Ovary (tissue), 9 donors: ENCODE measurements around the gene TECTB. TPM values are rescaled to one million over a fixed set of nuclear protein-coding genes. Genes with fewer than 3 reads are reported as not detected.

Experiments used
- DNase-seq, 5 donors: peaks; one replicate each; pipeline ENCODE4 v3.0.0-alpha.2; 2019 to 2020
- H3K27ac ChIP-seq, 2 donors: fragments of 200-600 bp; one replicate each; pipeline versions ENCODE4 v1.5.1 to v1.8.0; 2019 to 2022
- H3K27me3 ChIP-seq: fragments of 200-600 bp; one replicate; pipeline ENCODE4 v1.8.0; 2022
- H3K36me3 ChIP-seq: fragments of 200-600 bp; sonication (generic); one replicate; pipeline ENCODE4 v1.5.1; 2019
- H3K4me1 ChIP-seq: one replicate; pipeline ENCODE4 v1.8.1; 2013; ENCODE audit warnings: mild to moderate bottlenecking, moderate library complexity; ENCODE audit not compliant: insufficient read depth
- H3K4me3 ChIP-seq: fragments of 200-600 bp; sonication (generic); one replicate; pipeline ENCODE4 v1.5.1; 2017
- H3K9me3 ChIP-seq, 2 donors: fragments of 200-600 bp in 1 of 2; sonication (generic) in 1 of 2; one replicate each; pipeline versions ENCODE4 v1.5.1 to v1.8.1; 2013 to 2019; ENCODE audit warnings: mild to moderate bottlenecking in 1 of 2, moderate library complexity in 1 of 2
- EP300 ChIP-seq: sonication (generic); formaldehyde crosslinking; IDR thresholded peaks from one replicate; pipeline ENCODE4 v1.6.1; 2017; ENCODE audit warnings: antibody characterized with exemption
- POLR2A ChIP-seq: fragments of 450-650 bp; IDR thresholded peaks from one replicate; pipeline ENCODE4 v1.6.1; 2017; ENCODE audit warnings: antibody characterized with exemption, mild to moderate bottlenecking, moderate library complexity
- WGBS, 3 donors: extraction: QIAGEN DNeasy Blood & Tissue Kit in 1 of 3; methylation state at CpG; one replicate each; pipeline versions ENCODE4 v1.1.5 to v1.1.7; 2013 to 2017; 5-methylcytosine and 5-hydroxymethylcytosine counted together
- intact Hi-C, 4 donors: fragments of 100-400 bp; cut with DNase I; formaldehyde crosslinking; loops; one replicate each; pipeline versions ENCODE4 v1.11.0 to v1.15.1; 2022 to 2023
- polyA plus RNA-seq, 2 donors: library from polyadenylated mRNA; stranded (reverse); fragments of 200-250 nt in 1 of 2; fragments of 350-450 nt in 1 of 2; fragmentation: Illumina TruSeq in 1 of 2; extraction: RNeasy Lipid Tissue Mini Kit (QIAGEN cat#74804) in 1 of 2; gene quantifications; one replicate each; pipeline ENCODE4 v1.2.3, GENCODE V29; 2013 to 2014
- total RNA-seq, 7 donors: library from RNA; depleted of rRNA in 2 of 7; stranded (reverse); fragments of >200 nt in 2 of 7; fragmentation: NEBNext Ultra II Directional in 3 of 7; extraction: Animal tissue kit (Norgen Biotek cat#: 25700) in 3 of 7; gene quantifications; one replicate each; pipeline versions ENCODE4 v1.1.0 to v1.2.4, GENCODE V29; 2016 to 2023
- TF ChIP-seq, protein P1 (sequence below), 3 donors: fragments of 450-650 bp in 2 of 3; fragments of 200-600 bp in 1 of 3; IDR thresholded peaks; one replicate each; pipeline versions ENCODE4 v1.5.1 to v1.8.0; 2016 to 2022; ENCODE audit warnings: antibody characterized with exemption in 3 of 3, mild to moderate bottlenecking in 1 of 3
- donor health status: DM: no; HTN: no; CAD: no; lungs with moderate emphysema.
- donor health status: DM: no; HTN: no; CAD: no.
- donor health status: Bipolar disorder and iron deficiency.
- donor health status: DM: yes; HTN: yes; CAD: no.
- donor health status: DM: no; HTN: no; CAD: no.
- donor health status: DM: yes; HTN: yes; CAD: no.

Gene TECTB
- total and polyA plus RNA-seq, 9 donors: 0.07 TPM; not detected in 8

DNA sequence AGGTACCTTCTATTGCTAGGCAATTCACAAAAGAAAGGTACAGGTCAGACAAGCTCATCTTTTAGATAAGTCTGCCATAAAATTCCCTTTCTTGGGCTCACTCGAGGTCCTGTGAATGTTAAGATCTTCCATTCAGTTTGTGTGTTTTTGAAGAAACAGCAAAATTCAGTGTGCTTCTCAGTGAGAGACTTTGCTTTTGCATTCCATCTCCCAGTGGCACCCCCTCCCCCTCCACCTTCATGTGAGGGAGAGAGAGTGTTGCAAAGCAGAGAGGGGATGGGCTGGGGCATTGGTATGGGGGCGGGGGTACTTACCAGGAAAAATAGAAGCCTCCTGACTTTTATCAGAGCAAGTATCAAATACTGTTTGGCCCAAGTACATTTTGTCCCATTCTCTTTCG lies 3.8 kb upstream of the TECTB start:
- Histone ChIP-seq H3K36me3 (no peaks in the 10 kb centered on the region), H3K27me3 (no peaks in the 10 kb centered on the region), H3K4me1 (no peaks in the 10 kb centered on the region), H3K9me3 (no peaks in the 10 kb centered on the region), H3K27ac (no peak overlapping the region), H3K4me3 (no peak overlapping the region)
- intact Hi-C loops: no loop called here
- WGBS, 3 donors: 11 to 21% (median 20%) methylated on average over 3 of the region's 3 CpGs
- no peak for DNase-seq
- TF ChIP-seq EP300 (no peak), POLR2A (no peak)
- TF ChIP-seq, protein P1, sequence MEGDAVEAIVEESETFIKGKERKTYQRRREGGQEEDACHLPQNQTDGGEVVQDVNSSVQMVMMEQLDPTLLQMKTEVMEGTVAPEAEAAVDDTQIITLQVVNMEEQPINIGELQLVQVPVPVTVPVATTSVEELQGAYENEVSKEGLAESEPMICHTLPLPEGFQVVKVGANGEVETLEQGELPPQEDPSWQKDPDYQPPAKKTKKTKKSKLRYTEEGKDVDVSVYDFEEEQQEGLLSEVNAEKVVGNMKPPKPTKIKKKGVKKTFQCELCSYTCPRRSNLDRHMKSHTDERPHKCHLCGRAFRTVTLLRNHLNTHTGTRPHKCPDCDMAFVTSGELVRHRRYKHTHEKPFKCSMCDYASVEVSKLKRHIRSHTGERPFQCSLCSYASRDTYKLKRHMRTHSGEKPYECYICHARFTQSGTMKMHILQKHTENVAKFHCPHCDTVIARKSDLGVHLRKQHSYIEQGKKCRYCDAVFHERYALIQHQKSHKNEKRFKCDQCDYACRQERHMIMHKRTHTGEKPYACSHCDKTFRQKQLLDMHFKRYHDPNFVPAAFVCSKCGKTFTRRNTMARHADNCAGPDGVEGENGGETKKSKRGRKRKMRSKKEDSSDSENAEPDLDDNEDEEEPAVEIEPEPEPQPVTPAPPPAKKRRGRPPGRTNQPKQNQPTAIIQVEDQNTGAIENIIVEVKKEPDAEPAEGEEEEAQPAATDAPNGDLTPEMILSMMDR (IDR thresholded peaks at IDR 0.05): no peak

DNA sequence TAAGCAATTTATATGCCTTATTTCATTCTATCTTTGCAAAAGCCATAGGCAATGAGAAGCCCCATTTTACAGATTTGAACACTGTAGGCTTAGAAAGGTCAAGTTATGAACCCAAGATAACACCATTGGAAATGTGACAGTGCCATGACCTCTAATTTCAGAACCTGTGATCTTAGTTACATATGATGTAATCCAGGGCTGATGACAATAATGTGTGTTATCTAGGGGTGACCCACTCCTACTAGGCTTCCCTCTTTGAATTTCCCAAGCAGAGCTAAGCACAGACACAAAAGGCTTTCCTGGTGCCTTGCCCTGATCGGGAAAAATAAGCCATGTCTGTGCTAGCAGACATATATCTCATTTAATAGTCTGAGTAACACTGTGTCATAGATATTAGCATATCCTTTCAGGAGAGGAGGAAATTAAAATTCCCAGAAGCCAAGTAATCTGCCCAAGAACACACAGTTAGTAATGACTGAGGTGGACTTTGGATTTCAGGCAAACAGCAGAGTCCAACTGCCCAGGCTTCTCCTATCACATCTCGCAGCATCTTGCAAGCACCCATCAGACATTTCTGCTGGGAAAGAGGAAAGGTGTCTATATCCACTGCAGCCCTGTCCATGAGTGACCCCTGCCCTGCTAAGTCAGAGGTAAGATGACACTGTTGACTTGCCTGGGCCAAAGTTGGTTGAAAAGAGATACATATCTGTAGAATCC lies 2.8 kb upstream of the TECTB start:
- intact Hi-C loops: no loop called here
- WGBS, 3 donors: 86 to 93% (median 89%) methylated on average over 2 of the region's 2 CpGs
- TF ChIP-seq, protein P1 (IDR thresholded peaks at IDR 0.05): no peak
- TF ChIP-seq EP300 (no peak), POLR2A (no peak)
- H3K36me3 ChIP-seq: no peaks in the 10 kb centered on the region
- no peaks in the 10 kb centered on the region for H3K4me1 ChIP-seq
- no peak overlapping the region for H3K4me3 ChIP-seq
- DNase-seq: no peak
- no peaks in the 10 kb centered on the region for H3K9me3 ChIP-seq
- H3K27ac ChIP-seq: no peak overlapping the region
- no peaks in the 10 kb centered on the region for H3K27me3 ChIP-seq

DNA sequence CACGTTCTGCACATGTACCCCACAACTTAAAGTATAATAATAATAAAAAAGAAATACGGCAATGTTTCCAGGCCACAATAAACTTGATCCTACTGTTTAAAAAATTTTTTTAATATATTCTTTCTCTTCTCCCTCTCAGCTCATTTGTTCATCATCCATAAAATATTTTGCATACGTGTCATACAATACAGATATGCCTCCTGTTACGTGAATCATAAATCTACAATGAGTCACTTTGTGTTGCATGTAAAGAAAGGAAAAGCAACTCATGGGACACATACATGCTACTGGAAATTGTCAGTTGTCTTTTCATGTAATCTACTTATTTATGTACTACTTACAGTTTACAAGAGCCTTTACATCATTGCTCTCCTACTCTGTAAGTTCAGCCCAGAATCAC lies 1.1 kb upstream of the TECTB start:
- intact Hi-C loops: no loop called here
- H3K36me3 ChIP-seq: no peaks in the 10 kb centered on the region
- H3K9me3 ChIP-seq: no peaks in the 10 kb centered on the region
- H3K4me1 ChIP-seq: no peaks in the 10 kb centered on the region
- DNase-seq: no peak
- no peaks in the 10 kb centered on the region for H3K27me3 ChIP-seq
- no peak overlapping the region for H3K27ac ChIP-seq
- no peak overlapping the region for H3K4me3 ChIP-seq
- 75 to 86% (median 79%) methylated on average over 4 of the region's 4 CpGs for WGBS, 3 donors
- no peak for TF ChIP-seq EP300
- TF ChIP-seq, protein P1 (IDR thresholded peaks at IDR 0.05): no peak
- TF ChIP-seq POLR2A: no peak

DNA sequence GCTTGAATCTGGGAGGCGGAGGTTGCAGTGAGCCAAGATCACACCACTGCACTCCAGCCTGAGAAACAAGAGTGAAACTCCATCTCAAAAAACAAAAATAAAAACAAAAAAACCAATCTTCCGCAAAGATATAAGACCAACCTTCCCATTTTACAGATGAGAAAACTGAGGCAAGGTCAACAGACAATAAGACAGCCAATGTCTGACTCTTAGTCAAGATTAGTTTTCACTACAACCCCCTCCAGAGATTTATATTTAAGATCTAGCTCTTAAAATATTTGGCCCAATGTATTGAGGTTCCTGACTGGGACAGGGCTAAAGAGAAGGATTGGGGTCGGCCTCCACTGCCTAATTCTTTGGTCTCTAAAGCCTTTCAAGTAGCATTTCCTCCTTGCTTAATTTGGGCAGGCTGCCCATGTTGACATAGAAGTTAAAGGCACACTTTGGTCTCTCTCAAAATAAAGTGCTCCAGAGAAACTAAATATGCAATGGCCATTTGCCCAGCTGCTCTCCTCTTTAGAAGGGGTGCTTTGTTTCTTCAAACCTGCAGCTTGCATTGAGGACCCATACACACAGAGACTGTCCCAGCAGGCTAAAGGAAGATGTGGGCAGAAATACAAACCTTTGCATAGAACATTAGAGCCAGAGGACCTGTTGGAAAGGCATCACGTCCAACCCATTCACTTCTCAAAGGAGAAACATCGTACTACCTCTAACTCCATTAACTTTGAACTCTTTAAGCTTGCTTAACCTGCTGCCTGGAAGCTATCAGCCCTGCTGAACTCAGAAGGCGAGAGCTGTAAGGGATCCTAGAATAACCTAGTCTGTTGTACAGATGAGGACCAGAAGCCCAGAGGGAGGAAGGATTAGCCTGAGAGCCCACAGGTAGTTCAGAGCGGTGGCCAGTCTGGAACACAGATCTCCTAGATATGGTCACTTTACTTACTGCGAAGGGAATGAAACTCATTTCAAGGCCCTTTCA lies 3.9 kb downstream of the TECTB start:
- Histone ChIP-seq H3K27me3 (no peaks in the 10 kb centered on the region), H3K4me3 (no peak overlapping the region), H3K36me3 (no peaks in the 10 kb centered on the region), H3K27ac (no peak overlapping the region), H3K9me3 (no peaks in the 10 kb centered on the region), H3K4me1 (no peaks in the 10 kb centered on the region)
- TF ChIP-seq, protein P1 (IDR thresholded peaks at IDR 0.05): no peak
- TF ChIP-seq POLR2A (no peak), EP300 (no peak)
- 64 to 73% (median 73%) methylated on average over 8 of the region's 8 CpGs for WGBS, 3 donors
- DNase-seq: no peak
- intact Hi-C loops: no loop called here
